ENCODE measurements around the gene NFAM1.

NFAM1 gene

DNA sequence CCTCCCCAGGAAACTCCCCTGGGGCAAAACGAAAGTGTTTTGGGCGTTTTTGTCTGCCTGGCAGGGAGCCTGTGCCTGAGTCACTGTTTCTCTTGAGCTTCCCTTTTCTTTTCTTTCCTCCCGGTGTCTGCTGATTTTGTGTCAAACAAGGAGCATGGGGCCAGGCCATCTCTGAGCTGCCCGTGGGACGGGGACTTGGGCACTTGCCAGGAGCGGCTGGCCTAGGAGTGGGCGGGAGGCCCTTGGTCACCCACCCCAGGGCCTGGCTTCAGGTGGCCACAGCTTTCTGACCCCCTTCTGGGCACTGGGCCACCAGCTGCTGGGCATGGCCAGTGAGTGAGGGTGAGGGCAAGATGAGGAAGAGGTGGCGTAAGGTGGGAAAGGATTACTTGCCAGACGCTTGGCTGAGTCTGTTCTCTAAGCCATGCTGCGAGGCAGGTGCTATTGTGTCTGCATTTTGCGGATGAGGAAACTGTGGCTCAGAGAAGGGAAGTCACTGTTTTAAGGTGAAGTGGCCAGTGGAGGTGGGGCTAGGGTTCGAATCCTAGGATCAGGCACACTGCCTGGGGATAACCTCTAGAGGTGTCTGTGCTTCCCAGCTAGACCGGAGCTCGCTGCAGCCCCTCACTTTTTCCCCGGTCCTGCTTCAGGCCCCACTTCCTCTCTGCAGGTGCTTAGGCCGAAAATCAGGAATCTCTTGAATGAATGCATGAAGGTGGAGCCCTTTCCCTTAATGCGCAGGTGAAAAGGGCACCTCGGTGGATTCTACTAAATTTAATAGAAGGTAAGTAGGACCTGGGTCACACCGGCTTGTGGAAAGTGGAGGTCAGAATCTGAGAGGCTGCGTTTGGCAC, 7.8 kb upstream of the NFAM1 start:
- no peak overlapping the region for H3K27ac ChIP-seq
- no peak for TF ChIP-seq ZFX (IDR thresholded peaks at IDR 0.05; ENCODE audit: borderline replicate concordance)
- no peak for TF ChIP-seq CTCF (IDR thresholded peaks at IDR 0.05)

DNA sequence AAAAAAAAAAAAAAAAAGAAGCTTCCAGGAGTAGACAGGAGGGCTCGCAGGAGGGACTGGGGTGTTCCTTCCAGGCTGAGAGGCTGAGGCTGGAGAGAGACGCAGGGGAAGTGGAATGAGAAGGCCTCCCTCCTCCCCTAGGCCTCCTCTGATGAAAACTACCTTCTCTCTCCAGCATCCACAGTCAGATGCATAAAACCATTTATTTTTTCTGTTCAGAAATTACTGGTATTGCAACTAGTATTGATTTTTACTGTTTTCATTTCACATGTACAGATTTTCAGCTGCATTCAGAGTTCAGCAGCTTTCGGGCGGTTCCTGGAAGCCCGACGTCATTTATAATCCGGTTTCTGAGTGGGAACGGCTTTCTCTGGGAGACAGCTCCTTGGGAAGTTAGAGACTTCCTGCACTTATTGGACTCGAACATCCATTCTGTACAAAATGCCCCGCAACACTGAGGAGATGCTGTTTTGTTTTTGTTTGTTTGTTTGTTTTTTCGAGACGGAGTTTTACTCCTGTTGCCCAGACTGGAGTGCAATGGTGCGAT, 6.9 kb upstream of the NFAM1 start:
- TF ChIP-seq CTCF (IDR thresholded peaks at IDR 0.05) (no peak), ZFX (IDR thresholded peaks at IDR 0.05; ENCODE audit: borderline replicate concordance) (no peak)
- H3K27ac ChIP-seq = no peak overlapping the region

DNA sequence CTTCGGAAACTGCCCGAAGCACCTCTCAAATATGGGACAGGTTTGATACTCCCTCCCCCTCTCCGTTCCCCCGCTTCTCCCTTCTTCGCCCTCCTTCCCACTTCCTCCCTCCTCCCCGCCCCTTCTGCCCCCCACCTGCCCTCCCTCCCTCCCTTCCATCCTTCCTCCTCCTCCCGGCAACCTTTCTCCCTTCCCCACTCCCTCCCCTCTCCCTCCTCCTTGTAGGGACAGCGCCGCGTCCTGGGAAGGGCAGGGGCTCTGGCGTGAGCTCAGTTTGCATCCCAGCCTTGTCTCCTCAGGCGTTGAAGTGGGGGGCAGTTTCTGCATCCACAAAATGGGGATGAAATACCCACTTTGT, 6.1 kb upstream of the NFAM1 start:
- H3K27ac ChIP-seq = no peak overlapping the region
- TF ChIP-seq ZFX (IDR thresholded peaks at IDR 0.05; ENCODE audit: borderline replicate concordance) = no peak
- no peak for TF ChIP-seq CTCF (IDR thresholded peaks at IDR 0.05)

- no peak for TF ChIP-seq ZFX (IDR thresholded peaks at IDR 0.05; ENCODE audit: borderline replicate concordance)
- TF ChIP-seq CTCF (IDR thresholded peaks at IDR 0.05) = peak; percentile 96
- H3K27ac ChIP-seq = no peak overlapping the region
Measured at GRCh38 chr22:42437488-42438292, 5.5 kb upstream of the NFAM1 start.

- no peak overlapping the region for H3K27ac ChIP-seq
- no peak for TF ChIP-seq ZFX (IDR thresholded peaks at IDR 0.05; ENCODE audit: borderline replicate concordance)
- TF ChIP-seq CTCF (IDR thresholded peaks at IDR 0.05) = no peak
Measured at GRCh38 chr22:42436404-42436803, 4.2 kb upstream of the NFAM1 start.

DNA sequence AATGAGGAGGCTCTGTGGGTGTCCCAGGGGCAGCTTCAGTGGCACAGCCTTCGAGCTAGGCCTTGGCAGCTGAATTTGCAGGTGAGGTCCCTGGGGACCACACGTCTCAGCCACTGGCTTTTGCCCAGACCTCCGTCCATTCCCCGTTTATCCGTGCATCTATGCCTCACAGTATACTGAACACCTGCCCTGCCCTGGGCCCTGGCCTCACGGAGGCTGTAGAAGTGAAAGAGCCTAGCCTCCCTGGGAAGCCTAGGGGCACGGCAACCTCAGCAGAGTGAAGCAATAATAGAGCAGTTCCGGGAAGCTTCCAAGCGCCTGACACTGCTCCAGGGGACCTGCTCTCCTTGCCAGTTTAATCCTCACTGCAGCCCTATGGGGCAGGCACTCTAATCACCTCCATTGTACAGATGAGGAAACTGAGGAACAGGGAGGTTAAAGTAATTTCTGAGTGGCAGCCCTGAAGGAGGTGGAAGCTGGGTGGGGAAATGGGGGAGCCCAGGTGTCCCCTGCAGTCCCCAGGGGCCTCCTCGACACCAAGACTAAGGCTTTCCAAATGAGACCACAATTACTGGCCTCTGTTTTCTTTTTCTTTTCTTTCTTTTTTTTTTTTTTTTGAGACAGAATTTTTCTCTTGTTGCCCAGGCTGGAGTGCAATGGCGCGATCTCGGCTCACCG, 2.7 kb upstream of the NFAM1 start:
- no peak for TF ChIP-seq CTCF (IDR thresholded peaks at IDR 0.05)
- no peak for TF ChIP-seq ZFX (IDR thresholded peaks at IDR 0.05; ENCODE audit: borderline replicate concordance)
- no peak overlapping the region for H3K27ac ChIP-seq

Measured in 22Rv1 (cell line).